Upper lobe of left lung (tissue), 6 donors: Measurements from ENCODE around the gene CAPN5. TPM values are rescaled to one million over a fixed set of nuclear protein-coding genes. Genes with fewer than 3 reads are reported as not detected.
A peak's percentile ranks its signal among the peaks of the same experiment; 100 is the strongest.
"Not testable (repeated sequence)": the region's sequence is repeated elsewhere in the genome, so short reads cannot be mapped to it uniquely, and the experiment has no call there.

Experiments used
- ATAC-seq, 2 donors: fragments of 200-7000 bp; cut with Tn5 transposase; one replicate each; pipeline ENCODE4 v1.9.1; 2022; ENCODE audit warnings: mild to moderate bottlenecking in 2 of 2, moderate library complexity in 2 of 2; ENCODE audit not compliant: low FRiP score in 2 of 2
- DNase-seq, 2 donors: peaks; one replicate each; pipeline ENCODE4 v3.0.0-alpha.2; 2019 to 2020
- H3K27ac ChIP-seq, 4 donors: fragments of 200-600 bp; sonication (generic); one replicate each; pipeline ENCODE4 v1.5.1; 2016 to 2019
- H3K27me3 ChIP-seq, 4 donors: fragments of 200-600 bp; sonication (generic); one replicate each; pipeline ENCODE4 v1.5.1; 2017 to 2019
- H3K36me3 ChIP-seq, 4 donors: fragments of 200-600 bp; sonication (generic); one replicate each; pipeline ENCODE4 v1.5.1; 2016 to 2019
- H3K4me1 ChIP-seq, 4 donors: fragments of 200-600 bp; sonication (generic); one replicate each; pipeline ENCODE4 v1.5.1; 2018 to 2019
- H3K4me3 ChIP-seq, 4 donors: fragments of 200-600 bp; sonication (generic); one replicate each; pipeline ENCODE4 v1.5.1; 2017 to 2019; ENCODE audit warnings: mild to moderate bottlenecking in 2 of 4, moderate library complexity in 1 of 4
- H3K9me3 ChIP-seq, 4 donors: fragments of 200-600 bp; sonication (generic); one replicate each; pipeline ENCODE4 v1.5.1; 2018 to 2019
- CTCF ChIP-seq, 6 experiments: fragments of 450-650 bp in 4 of 6; fragments of 200-600 bp in 2 of 6; sonication (generic) in 2 of 6; IDR thresholded peaks; one replicate each; pipeline ENCODE4 v1.5.1; 2016 to 2019; ENCODE audit warnings: antibody characterized with exemption in 6 of 6
- EP300 ChIP-seq, 4 donors: sonication (generic); formaldehyde crosslinking; IDR thresholded peaks; one replicate each; pipeline ENCODE4 v1.5.1; 2017; ENCODE audit warnings: antibody characterized with exemption in 4 of 4, control low read depth in 2 of 4
- POLR2A ChIP-seq, 4 donors: fragments of 450-650 bp; IDR thresholded peaks; one replicate each; pipeline ENCODE4 v1.5.1; 2016 to 2017; ENCODE audit warnings: antibody characterized with exemption in 4 of 4, mild to moderate bottlenecking in 2 of 4
- POLR2AphosphoS5 ChIP-seq, 2 donors: sonication (generic); formaldehyde crosslinking; IDR thresholded peaks; one replicate each; pipeline ENCODE4 v1.5.1; 2017; ENCODE audit warnings: antibody characterized with exemption in 2 of 2
- WGBS, 2 donors: methylation state at CpG; one replicate each; pipeline ENCODE4 v1.1.5; 2017 to 2018; 5-methylcytosine and 5-hydroxymethylcytosine counted together
- total RNA-seq, 6 donors: library from RNA; depleted of rRNA in 4 of 6; stranded (reverse); fragments of >200 nt in 4 of 6; gene quantifications; one replicate each; pipeline versions ENCODE4 v1.1.0 to v1.2.1, GENCODE V29; 2016 to 2021
- donor health status: DM: no; HTN: no; CAD: no; lungs with moderate emphysema.
- donor health status: DM: no; HTN: yes; CAD: no; lungs with severe emphysema.

Gene CAPN5
- total RNA-seq, 6 donors from 2014 or later = 2.6 to 8.4 (median 4.4) TPM

- H3K4me3 ChIP-seq = no peak overlapping the region
- H3K9me3 ChIP-seq = no peaks in the 10 kb centered on the region
- H3K36me3 ChIP-seq = no peaks in the 10 kb centered on the region
- no peaks in the 10 kb centered on the region for H3K27me3 ChIP-seq
- H3K27ac ChIP-seq = no peak overlapping the region
- no peak for TF ChIP-seq POLR2AphosphoS5 (IDR thresholded peaks at IDR 0.05)
- no peak for TF ChIP-seq EP300 (IDR thresholded peaks at IDR 0.05)
- TF ChIP-seq CTCF (IDR thresholded peaks at IDR 0.05) = no peak
- TF ChIP-seq POLR2A (IDR thresholded peaks at IDR 0.05) = no peak
- DNase-seq (no peak), ATAC-seq (no peak)
- H3K4me1 ChIP-seq = no peaks in the 10 kb centered on the region
- 92 to 94% methylated on average over 5 to 6 of the region's 6 CpGs for WGBS, 2 donors
Observed at GRCh38 chr11:77093987-77094840, 27.4 kb downstream of the CAPN5 start.

GRCh38 chr11:77094841-77095365 lies 28.1 kb downstream of the CAPN5 start:
- TF ChIP-seq POLR2AphosphoS5 (IDR thresholded peaks at IDR 0.05) = no peak
- no peak for TF ChIP-seq POLR2A (IDR thresholded peaks at IDR 0.05)
- no peak for TF ChIP-seq EP300 (IDR thresholded peaks at IDR 0.05)
- no peak for TF ChIP-seq CTCF (IDR thresholded peaks at IDR 0.05)
- no peak overlapping the region for H3K27ac ChIP-seq
- no peaks in the 10 kb centered on the region for H3K4me1 ChIP-seq
- no peaks in the 10 kb centered on the region for H3K9me3 ChIP-seq
- H3K27me3 ChIP-seq = no peaks in the 10 kb centered on the region
- DNase-seq (no peak), ATAC-seq (peak in 1 of 2 donors; percentile 2)
- H3K4me3 ChIP-seq = no peak overlapping the region
- 88 to 93% methylated on average over 5 to 7 of the region's 7 CpGs for WGBS, 2 donors
- no peaks in the 10 kb centered on the region for H3K36me3 ChIP-seq

GRCh38 chr11:77095551-77096490 lies 29.1 kb downstream of the CAPN5 start:
- H3K27me3 ChIP-seq = no peaks in the 10 kb centered on the region
- no peak overlapping the region for H3K27ac ChIP-seq
- no peak overlapping the region for H3K4me3 ChIP-seq
- H3K4me1 ChIP-seq = no peaks in the 10 kb centered on the region
- TF ChIP-seq CTCF (IDR thresholded peaks at IDR 0.05) = no peak
- no peak for TF ChIP-seq POLR2A (IDR thresholded peaks at IDR 0.05)
- no peak for TF ChIP-seq EP300 (IDR thresholded peaks at IDR 0.05)
- no peak for TF ChIP-seq POLR2AphosphoS5 (IDR thresholded peaks at IDR 0.05)
- WGBS, 2 donors = 82 to 91% methylated on average over 9 to 21 of the region's 21 CpGs
- peak in 1 of 2 donors; percentile 5 for ATAC-seq
- no peaks in the 10 kb centered on the region for H3K9me3 ChIP-seq
- H3K36me3 ChIP-seq = no peaks in the 10 kb centered on the region
- DNase-seq = no peak

GRCh38 chr11:77096591-77097019 lies 29.8 kb downstream of the CAPN5 start:
- Histone ChIP-seq H3K9me3 (no peaks in the 10 kb centered on the region), H3K27me3 (no peaks in the 10 kb centered on the region), H3K36me3 (no peaks in the 10 kb centered on the region), H3K27ac (no peak overlapping the region), H3K4me3 (no peak overlapping the region), H3K4me1 (no peaks in the 10 kb centered on the region)
- 93 to 100% methylated on average over 4 to 8 of the region's 8 CpGs for WGBS, 2 donors
- DNase-seq = no peak
- no peak for ATAC-seq
- TF ChIP-seq CTCF (IDR thresholded peaks at IDR 0.05) (no peak), EP300 (IDR thresholded peaks at IDR 0.05) (no peak), POLR2A (IDR thresholded peaks at IDR 0.05) (no peak), POLR2AphosphoS5 (IDR thresholded peaks at IDR 0.05) (no peak)

- ATAC-seq = not testable (repeated sequence)
- WGBS, 2 donors = 73 to 78% methylated on average over 4 of the region's 4 CpGs
Observed at GRCh38 chr11:77097180-77097579, 30.4 kb downstream of the CAPN5 start.

More at GRCh38 chr11:77097180-77097579, 30.4 kb downstream of the CAPN5 start:
- not testable (repeated sequence) for H3K4me1 ChIP-seq, H3K27ac ChIP-seq, DNase-seq, H3K9me3 ChIP-seq, H3K36me3 ChIP-seq, H3K27me3 ChIP-seq, H3K4me3 ChIP-seq
